ENCODE results near the gene MRPL47.
"Not testable (repeated sequence)": the region's sequence is repeated elsewhere in the genome, so short reads cannot be mapped to it uniquely, and the experiment has no call there.

Gene MRPL47

DNA sequence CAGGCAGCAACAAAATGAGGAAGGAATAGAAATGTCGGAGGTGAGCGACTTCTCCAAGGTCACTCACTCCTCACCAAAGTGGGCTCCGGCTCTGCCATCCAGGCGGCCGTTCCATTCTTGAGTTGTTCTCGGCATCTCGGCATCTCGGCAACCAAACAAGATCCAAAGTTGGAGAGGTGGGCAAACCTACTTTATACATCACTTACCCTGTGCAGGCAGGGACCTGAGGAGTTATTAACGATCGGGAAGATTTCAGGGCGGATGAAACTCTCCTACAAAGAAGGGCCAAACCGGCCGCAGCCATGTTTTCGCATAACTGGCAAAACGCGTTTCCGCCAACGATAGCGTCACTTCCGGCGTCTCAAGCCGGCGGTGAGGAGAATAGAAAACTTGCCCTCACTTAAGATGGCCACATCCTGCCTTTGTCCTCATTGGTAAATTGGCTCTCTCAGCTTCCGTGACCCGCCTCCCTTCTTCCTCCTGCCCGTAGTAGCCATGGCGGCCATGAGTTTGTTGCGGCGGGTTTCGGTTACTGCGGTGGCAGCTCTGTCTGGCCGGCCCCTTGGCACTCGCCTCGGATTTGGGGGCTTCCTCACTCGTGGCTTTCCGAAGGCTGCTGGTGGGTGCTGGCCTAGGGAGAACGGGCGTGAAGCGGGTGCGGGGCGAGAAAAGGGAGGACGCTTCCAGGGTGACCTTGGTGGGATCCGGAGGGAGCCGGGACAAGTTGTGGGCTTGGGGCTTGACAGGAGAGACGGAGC is at the start of gene MRPL47, which contains the start of gene NDUFB5:
Gene MRPL47, minus strand, starts transcription at position 318 of the 758 bp plus-strand sequence. Its CDS starts 14 bp downstream, at position 304.
Gene NDUFB5, plus strand, starts transcription at position 474 of the 758 bp plus-strand sequence. Its CDS starts 22 bp downstream, at position 496.
- DNase-seq (ENCODE audit: extremely low read depth in 1 of 2, low read depth in 1 of 2), result peak; percentile 78 to 89

DNA sequence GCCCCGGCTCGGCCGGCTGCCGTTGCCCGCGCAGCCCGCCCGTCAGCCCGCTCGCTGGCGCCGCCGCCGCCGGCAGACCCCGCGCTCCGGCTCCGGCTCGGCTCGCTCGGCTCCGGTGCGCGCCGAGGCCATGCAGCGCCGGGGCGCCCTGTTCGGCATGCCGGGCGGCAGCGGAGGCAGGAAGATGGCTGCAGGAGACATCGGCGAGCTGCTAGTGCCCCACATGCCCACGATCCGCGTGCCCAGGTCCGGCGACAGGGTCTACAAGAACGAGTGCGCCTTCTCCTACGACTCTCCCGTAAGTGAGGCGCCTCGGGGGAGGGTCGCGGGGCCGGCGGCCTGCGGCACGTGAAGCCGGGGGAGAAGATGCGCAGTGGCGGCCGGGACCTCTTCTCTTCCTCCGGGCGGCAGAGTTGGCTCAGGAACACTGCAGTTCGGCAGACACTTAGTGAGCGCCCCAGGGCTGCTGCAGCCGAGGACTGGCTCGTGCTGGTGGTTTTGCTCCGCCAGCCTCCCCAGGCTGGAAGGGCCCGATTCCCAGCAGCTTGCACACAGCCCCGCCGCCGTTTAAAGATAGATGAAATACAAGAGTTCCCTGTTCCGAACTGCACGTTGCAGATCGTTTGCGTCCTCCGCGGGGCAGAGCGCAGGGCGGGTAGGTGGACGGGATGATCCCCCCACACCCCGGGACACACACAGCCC is 48.8 kb upstream of the MRPL47 start:
- peak; percentile 29 to 45 for DNase-seq (ENCODE audit: extremely low read depth in 1 of 2, low read depth in 1 of 2)

DNA sequence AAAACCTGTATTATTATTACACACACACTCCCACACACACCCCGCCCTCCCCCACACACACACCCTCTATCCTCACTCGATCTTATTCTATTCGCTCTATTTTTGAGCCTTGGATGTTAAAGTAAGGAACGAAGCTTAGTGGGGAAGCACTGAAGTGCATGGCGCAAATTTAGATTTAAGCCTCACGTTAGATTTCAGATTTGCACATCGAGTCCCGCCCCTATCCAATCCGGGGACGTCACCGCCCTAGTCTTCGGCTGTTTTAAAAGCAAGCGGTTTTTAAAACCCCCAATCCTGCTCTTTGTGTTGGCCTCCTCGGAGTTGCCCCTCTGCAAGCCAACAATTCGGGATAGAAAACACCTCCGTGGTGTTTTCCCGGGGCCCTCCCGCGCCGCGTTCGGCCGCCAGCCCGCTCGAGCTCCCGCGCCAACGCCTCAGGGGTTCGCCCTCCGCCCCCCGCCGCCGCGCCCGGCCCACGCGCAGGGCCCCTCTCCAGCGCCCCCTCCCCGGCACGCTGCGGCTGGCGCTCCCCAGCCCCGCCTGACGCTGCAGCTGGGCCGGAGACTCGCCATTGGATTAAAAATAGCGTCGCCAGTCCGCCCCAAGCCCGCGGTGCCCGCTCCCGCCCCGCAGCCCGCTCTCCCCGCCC is 48.1 kb upstream of the MRPL47 start, which contains the start of gene USP13:
Gene USP13, plus strand, starts transcription at position 594 of the 649 bp plus-strand sequence. CDS start 186 bp downstream, outside the sequence.
- peak; percentile 14 to 32 for DNase-seq (ENCODE audit: extremely low read depth in 1 of 2, low read depth in 1 of 2)

DNA sequence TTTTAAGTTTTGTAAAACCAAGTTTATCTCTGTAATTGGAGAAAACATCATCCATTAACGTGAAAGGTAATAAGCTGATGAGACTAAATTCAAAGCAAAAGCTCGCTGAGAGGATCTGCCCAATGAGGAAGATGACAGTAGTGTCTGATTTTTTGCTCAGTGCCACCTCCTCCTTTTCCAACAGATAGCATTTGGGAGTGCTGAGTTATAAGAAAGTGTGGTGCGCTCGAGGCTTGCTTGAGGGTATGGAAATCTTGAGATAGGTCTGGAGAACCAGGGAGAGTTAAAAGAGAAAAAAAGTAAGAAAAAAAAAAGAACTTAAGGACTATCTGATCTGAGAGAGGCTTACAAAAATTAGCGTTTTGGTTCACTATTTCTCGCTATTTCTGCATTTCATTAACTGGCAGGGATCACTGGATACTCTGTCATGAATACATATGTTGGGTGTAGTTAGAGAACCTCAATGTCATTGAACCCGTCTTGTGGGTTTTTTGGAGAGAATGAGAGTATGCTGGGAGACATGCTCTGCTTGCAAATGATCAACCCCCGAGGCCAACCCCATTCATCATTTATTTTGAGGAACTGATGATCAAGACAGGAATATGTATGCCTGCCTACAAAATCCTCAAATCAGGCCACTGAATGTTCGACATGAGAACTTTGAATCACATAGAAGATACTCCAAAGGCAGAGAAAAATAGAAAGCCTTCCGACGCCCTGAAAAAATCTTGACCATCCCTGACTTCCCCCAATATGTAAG is 47.4 kb upstream of the MRPL47 start:
- DNase-seq (ENCODE audit: extremely low read depth in 1 of 2, low read depth in 1 of 2), result no peak

DNA sequence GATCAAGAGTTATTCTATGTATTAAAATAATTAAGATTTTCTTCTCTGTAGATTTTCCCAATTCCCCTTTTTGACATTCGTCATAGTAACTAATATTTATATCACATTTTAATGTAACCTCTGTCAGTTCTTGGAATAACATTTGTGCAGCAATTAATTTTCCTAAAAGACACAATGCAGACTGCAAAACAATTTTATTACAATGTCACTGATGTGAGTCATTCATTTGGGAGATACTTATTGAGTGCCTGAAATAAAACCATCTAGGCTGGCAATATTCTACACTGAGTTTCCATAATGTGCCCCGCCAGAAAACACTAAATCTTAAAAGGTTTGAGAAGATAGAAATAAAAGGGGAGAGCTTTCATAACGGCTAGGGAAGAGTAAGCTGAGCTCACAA is 41.7 kb upstream of the MRPL47 start:
- no peak for DNase-seq (ENCODE audit: extremely low read depth in 1 of 2, low read depth in 1 of 2)

DNA sequence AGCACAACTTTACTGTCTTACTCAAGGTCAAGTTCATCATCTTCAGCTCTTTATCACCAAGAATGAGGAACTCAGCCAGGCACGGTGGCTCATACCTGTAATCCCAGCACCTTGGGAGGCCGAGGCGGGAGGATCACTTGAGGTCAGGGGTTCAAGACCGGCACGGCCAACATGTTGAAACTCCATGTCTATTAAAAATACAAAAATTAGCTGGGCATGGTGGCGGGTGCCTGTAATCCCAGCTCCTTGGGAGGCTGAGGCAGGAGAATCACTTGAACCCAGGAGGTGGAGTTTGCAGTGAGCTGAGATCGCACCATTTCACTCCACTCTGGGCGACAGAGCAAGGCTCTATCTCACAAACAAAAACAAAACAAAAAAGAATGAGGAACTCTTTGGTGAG is 39.4 kb upstream of the MRPL47 start:
- DNase-seq (ENCODE audit: extremely low read depth in 1 of 2, low read depth in 1 of 2), result not testable (repeated sequence)

DNA sequence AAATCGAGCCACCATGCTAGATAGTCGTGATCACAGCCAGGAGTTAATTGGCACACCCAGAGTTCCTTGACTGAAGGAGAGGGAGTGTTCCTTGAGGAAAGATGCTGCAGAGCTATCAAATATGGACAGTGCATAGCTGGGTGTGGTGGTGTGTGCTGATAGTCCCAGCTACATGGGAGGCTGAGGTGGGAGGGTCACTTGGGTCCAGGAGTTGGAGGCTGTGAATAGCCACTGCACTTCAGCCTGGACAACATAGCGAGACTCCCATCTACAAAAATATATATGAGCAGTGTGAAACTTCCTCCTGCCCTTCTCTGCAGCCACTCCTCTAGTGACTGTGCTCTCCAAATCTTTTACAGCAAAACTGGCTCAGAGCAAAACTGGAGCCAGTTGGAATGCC is 38.4 kb upstream of the MRPL47 start:
- no peak for DNase-seq (ENCODE audit: extremely low read depth in 1 of 2, low read depth in 1 of 2)

DNA sequence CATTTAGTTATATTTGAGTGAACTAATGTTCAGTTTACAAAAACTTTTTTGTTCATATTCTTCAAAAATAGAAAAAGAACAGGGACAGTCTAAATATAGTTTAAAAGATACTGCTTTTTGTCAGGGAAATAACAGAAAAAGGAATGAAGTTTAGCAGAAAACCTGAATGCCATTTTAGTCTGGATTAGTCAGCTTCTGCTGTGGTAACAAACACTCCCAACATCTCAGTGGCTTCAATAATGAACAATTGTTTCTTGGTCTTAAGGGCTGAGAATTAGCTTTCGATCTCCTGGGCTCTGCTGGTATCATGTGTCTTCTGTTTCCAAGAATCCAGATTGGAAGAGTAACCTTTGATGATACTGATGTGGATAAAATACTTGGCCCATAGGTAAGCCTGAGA is 36.0 kb upstream of the MRPL47 start:
- DNase-seq (ENCODE audit: extremely low read depth in 1 of 2, low read depth in 1 of 2), result no peak

DNA sequence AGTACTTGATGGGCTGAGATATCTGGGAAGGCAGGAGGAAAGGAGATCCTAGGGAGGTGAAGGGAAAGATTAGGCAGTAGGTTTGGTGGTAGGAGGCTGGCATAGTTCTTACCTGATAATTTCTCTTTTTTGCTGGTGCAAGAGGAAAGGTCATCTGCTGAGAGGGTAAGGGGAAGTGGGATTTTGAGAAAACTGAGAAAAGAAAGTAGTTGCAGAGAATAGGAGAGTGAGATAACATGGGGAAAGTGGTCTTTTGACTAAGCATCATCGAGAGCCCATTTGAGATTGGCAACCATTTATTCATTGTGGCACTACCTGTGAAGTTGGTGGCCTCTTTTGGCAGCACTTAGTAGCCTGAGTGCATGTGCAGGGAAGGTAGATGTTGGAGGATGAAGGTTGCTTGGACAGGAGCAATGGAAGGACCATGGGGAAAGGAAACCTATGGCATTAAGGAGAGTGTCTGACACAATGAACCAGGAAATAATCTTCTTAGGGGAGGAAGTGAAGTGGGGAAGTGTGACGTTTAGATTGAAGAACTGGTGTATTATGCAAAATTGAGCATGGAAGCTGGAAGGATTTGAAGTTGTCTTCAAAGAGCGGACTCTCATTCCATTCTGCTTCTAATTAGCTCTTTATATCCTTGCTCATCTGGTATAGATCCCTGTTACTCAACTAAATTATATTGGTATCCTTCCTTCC is 26.5 kb upstream of the MRPL47 start:
- no peak for DNase-seq (ENCODE audit: extremely low read depth in 1 of 2, low read depth in 1 of 2)

DNA sequence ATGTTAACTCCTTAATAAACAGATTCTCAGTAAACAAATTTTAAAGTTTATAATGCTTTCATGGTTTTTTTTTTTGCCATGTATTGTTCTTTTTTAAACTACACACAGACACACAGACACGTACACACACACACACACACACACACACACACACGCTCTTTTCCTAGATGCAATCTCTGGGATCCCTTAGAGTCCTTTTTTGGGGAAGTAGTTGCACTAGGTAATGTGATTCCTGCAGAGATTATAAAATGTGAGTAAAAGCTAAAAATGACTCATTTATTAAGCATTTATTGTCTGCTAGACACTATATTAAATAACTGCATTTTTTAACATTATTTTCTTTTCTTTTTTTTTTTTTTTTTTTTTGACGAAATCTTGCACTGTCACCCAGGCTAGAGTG is 20.0 kb upstream of the MRPL47 start:
- no peak for DNase-seq (ENCODE audit: extremely low read depth in 1 of 2, low read depth in 1 of 2)

DNA sequence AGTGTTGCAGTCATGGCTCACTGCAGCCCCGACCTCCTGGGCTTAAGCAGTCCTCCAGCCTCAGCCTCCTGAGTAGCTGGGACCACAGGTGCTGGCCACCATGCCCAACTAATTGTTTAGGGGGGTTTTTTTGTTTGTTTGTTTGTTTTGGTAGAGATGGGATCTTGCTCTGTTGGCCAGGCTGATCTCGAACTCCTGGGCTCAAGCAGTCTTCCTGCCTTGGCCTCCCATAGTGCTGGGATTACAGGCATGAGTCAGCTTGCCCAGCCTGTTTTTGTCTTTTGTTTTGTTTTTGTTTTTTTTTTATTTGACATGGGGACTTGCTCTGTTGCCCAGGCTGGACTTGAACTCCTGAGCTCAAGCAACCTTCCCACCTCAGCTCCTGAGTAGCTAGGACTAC is 17.6 kb upstream of the MRPL47 start:
- no peak for DNase-seq (ENCODE audit: extremely low read depth in 1 of 2, low read depth in 1 of 2)

DNA sequence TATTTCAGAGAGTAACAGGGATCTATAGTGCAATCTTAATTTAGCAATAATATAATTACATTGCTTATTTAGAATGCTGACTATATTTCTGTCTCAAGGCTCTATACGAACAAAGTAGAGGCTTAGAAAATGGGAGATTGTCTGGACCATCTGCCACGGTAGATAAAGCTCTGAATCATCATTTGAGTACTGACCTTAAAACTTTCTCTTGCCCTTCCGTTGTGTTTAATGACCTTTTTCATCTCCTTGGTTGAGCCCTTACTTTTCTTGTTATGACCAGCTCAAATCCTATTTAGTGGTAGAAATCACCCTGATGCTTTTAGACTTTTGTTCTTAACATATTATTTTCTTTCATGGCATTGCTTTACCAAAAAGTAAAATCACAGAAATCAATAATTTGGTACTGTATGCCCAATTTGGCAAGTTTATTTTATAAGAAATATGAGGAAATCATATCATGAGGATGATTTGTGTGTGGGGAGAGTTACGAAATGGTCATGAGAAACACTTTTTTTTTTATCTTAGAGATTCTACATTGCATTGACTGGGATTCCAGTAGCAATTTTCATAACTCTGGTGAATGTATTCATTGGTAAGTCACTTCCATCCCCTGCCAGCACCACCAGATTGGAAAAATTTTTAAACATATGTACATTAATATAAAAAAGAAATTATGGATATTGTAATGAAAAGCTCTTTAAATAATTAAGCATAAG is 11.2 kb upstream of the MRPL47 start:
- DNase-seq (ENCODE audit: extremely low read depth in 1 of 2, low read depth in 1 of 2), result no peak

DNA sequence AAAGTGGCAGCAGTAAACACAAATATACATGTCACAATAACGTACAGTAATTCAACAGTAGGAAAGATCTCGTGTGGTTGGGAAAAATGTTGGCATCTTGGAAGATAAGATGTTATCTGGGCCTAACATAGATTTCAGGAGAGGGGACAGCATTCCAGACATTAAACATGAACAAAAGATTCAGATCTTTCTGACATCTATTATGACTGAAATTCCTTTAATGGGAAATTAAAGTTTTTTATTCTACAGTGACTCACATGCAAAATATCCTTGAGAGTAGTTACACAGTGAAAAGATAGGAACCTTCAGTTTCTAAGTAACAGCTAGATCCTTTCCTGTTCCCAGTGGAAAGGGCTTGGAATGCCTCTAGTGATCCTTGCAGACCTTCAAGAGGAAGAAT is 9.4 kb upstream of the MRPL47 start:
- no peak for DNase-seq (ENCODE audit: extremely low read depth in 1 of 2, low read depth in 1 of 2)

DNA sequence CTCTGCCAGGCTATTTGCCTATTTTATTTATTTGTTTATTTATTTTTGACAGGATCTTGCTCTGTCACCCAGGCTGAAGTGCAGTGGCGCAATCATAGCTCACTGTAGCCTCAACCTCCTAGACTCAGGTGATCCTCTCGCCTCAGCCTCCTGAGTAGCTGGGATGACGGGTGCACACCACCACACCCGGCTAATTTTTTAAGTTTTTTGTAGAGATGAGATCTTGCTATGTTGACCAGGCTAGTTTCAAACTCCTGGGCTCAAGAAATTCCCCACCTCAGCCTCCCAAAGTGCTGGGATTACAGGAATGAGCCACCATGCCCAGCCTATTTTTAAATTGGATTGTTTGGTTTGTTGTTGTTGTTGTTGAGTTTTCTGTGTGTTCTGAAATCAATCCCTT is 5.6 kb upstream of the MRPL47 start:
- no peak for DNase-seq (ENCODE audit: extremely low read depth in 1 of 2, low read depth in 1 of 2)

DNA sequence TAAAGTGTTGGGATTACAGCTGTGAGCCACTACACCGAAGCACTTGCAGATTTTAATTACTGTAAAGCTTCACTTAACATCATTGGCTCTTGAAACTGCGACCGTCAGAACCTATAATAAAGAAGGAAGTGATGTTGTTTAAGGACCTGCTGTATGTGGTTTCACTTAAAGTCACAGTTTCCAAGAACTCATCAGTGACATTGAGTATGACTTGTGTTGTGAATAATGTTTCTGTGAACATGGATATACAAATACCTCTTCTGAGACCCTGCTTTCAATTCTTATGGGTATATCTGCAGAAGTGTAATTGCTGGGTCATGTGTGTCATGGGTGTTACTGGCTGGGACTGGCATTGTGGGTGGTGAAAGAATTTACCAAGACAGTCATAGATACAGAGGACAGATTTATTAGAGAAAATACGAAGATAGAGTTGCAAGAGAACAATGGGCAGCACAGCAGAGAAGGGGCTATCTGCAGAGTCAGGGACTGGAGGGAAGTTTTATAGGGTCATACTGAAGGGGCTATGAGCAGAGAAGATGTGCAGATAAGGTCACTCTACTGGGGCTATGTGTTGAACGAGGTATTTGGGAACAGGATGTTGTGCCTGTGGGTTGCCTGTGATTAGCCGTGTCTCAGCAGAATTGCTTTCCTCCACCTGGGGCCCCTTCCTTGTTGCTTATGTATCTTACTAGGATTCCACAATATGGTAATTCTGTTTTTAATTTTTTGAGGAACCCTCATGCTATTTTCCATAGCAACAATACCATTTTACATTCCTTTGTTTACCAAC is 4.7 kb upstream of the MRPL47 start:
- DNase-seq (ENCODE audit: extremely low read depth in 1 of 2, low read depth in 1 of 2), result peak in 1 of 2 donors; percentile 1

DNA sequence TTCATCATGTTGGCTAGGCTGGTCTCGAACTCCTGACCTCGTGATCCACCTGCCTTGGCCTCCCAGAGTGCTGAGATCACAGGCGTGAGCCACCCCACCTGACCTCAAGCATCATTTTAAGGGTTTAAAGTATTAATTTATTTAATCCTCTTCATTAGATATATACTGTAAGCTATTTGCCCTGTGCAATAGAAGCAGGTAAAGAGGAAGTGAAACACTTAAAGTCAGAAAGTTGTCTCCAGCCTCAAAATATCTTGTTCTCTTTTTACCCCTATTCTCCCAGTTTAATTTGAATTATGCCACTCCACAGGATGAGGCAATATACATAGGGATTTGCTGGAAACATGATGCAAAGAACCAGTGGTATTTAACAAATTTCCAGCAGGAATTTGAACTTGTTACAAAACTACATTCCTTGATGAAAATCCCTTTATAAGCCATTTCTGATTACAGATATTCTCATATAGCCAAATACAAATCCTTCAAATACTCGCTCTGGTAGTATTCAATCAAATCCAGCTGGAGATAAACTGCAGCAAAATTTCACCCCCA is 2.2 kb upstream of the MRPL47 start:
- DNase-seq (ENCODE audit: extremely low read depth in 1 of 2, low read depth in 1 of 2), result no peak

DNA sequence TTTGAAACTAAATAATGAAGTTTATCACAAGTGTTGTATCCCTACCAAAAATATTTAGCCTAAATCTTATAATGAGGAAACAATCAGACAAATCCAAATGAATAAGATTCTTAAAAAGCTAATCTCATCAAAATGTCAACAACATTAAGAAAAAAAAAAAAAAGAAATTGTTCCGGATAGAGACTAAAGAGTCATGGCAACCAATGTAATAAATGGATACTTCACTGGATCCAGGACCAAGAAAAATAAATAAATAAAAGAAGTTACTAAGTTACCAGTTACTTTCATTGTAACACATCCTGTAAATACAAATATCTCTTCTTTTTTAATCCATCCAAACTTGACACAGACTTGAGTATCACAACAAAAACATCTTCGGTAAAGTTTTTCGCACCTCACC is 607 bp downstream of the MRPL47 start:
- DNase-seq (ENCODE audit: extremely low read depth in 1 of 2, low read depth in 1 of 2), result no peak

DNA sequence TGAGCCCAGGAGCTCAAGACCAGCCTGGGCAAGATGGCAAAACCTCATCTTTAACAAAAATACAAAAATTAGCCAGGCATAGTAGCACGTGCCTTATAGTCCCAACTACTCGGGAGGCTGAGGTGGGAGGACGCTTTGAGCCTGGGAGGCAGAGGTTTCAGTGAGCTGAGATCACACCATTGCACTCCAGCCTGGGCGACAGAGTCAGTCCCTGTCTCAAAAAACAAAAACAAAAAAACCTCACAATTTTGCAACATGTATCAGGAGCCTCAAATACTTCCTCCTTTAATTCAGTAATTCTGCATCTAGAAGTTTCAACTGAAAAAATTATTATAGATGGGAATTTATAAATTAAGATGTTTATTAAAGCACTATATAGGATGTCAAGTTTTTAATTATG is 1.1 kb downstream of the MRPL47 start:
- no peak for DNase-seq (ENCODE audit: extremely low read depth in 1 of 2, low read depth in 1 of 2)

DNA sequence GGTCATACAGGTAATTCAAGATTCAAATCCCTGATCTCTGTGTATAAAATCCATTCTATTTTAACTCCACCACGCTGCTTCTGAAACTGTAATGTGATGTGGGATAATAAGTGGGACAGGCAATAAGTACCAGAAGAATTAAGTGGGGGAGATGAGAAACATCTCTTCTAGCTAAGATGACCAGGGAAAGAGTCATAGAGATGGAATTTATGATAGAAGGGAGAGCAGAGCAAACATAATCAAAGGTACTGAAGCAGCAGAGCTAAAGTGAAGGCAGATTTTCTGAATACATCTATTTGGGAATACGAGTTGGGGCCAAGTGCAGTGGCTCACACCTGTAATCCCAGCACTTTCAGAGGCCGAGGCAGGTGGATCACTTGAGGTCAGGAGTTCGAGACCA is 4.9 kb downstream of the MRPL47 start:
- no peak for DNase-seq (ENCODE audit: extremely low read depth in 1 of 2, low read depth in 1 of 2)
